Measurements from ENCODE around the gene PPP5C.
"Not testable (repeated sequence)": the region's sequence is repeated elsewhere in the genome, so short reads cannot be mapped to it uniquely, and the experiment has no call there.

Gene PPP5C

GRCh38 chr19:46394402-46394797, 47.5 kb downstream of the PPP5C start:
- DNase-seq (ENCODE audit: low read depth, low spot score): no peak
- H3K4me3 ChIP-seq (ENCODE audit: low read length): no peak overlapping the region

GRCh38 chr19:46397801-46398479, 51.1 kb downstream of the PPP5C start:
- not testable (repeated sequence) for H3K4me3 ChIP-seq (ENCODE audit: low read length); DNase-seq (ENCODE audit: low read depth, low spot score)

- no peak overlapping the region for H3K4me3 ChIP-seq (ENCODE audit: low read length)
- DNase-seq (ENCODE audit: low read depth, low spot score): no peak
Measured at GRCh38 chr19:46402725-46403124, 55.8 kb downstream of the PPP5C start.

GRCh38 chr19:46404055-46404752, 57.3 kb downstream of the PPP5C start:
- no peak overlapping the region for H3K4me3 ChIP-seq (ENCODE audit: low read length)
- DNase-seq (ENCODE audit: low read depth, low spot score): no peak

GRCh38 chr19:46404753-46405468, 58.0 kb downstream of the PPP5C start:
- H3K4me3 ChIP-seq (ENCODE audit: low read length): no peak overlapping the region
- DNase-seq (ENCODE audit: low read depth, low spot score): no peak

GRCh38 chr19:46406976-46407375, 60.1 kb downstream of the PPP5C start:
- H3K4me3 ChIP-seq (ENCODE audit: low read length): no peak overlapping the region
- DNase-seq (ENCODE audit: low read depth, low spot score): no peak

- H3K4me3 ChIP-seq (ENCODE audit: low read length): no peak overlapping the region
- DNase-seq (ENCODE audit: low read depth, low spot score): no peak
Measured at GRCh38 chr19:46407856-46408663, 61.2 kb downstream of the PPP5C start.

- no peak for DNase-seq (ENCODE audit: low read depth, low spot score)
- no peak overlapping the region for H3K4me3 ChIP-seq (ENCODE audit: low read length)
Measured at GRCh38 chr19:46408664-46409039, 61.8 kb downstream of the PPP5C start.

- DNase-seq (ENCODE audit: low read depth, low spot score): no peak
- H3K4me3 ChIP-seq (ENCODE audit: low read length): no peak overlapping the region
Measured at GRCh38 chr19:46409191-46409590, 62.3 kb downstream of the PPP5C start.

- no peak for DNase-seq (ENCODE audit: low read depth, low spot score)
- H3K4me3 ChIP-seq (ENCODE audit: low read length): no peak overlapping the region
Measured at GRCh38 chr19:46410205-46411087, 63.6 kb downstream of the PPP5C start.

- H3K4me3 ChIP-seq (ENCODE audit: low read length): no peak overlapping the region
Measured at GRCh38 chr19:46411088-46411924, 64.4 kb downstream of the PPP5C start.

GRCh38 chr19:46411925-46412649, 65.2 kb downstream of the PPP5C start:
- no peak for DNase-seq (ENCODE audit: low read depth, low spot score)
- H3K4me3 ChIP-seq (ENCODE audit: low read length): no peak overlapping the region

More at GRCh38 chr19:46411088-46411924, 64.4 kb downstream of the PPP5C start:
- no peak for DNase-seq (ENCODE audit: low read depth, low spot score)

- H3K4me3 ChIP-seq (ENCODE audit: low read length): no peak overlapping the region
- no peak for DNase-seq (ENCODE audit: low read depth, low spot score)
Measured at GRCh38 chr19:46412650-46413261, 65.9 kb downstream of the PPP5C start.

GRCh38 chr19:46413262-46414031, 66.6 kb downstream of the PPP5C start, which contains the start of gene CCDC8:
TSS of gene CCDC8 (minus strand) at chr19:46413564. CDS start at chr19:46412810, 754 bp downstream.
- no peak for DNase-seq (ENCODE audit: low read depth, low spot score)
- H3K4me3 ChIP-seq (ENCODE audit: low read length): no peak within 1 kb of the TSS

GRCh38 chr19:46414899-46415298, 68.0 kb downstream of the PPP5C start:
- not testable (repeated sequence) for DNase-seq (ENCODE audit: low read depth, low spot score); H3K4me3 ChIP-seq (ENCODE audit: low read length)

Data from Jurkat, Clone E6-1 (cell line).